GM19043 (cell line): ENCODE results near the gene LACRT.
"Not testable (repeated sequence)": the region's sequence is repeated elsewhere in the genome, so short reads cannot be mapped to it uniquely, and the experiment has no call there.

ENCODE experiments used
- ATAC-seq: cut with Tn5 transposase; IDR thresholded peaks from one replicate; pipeline ENCODE4 v1.9.1; 2021; ENCODE audit warnings: low read depth; ENCODE audit not compliant: unreplicated experiment

LACRT gene

GRCh38 chr12:54641089-54641488, 6.4 kb upstream of the LACRT start:
- no peak for ATAC-seq

DNA sequence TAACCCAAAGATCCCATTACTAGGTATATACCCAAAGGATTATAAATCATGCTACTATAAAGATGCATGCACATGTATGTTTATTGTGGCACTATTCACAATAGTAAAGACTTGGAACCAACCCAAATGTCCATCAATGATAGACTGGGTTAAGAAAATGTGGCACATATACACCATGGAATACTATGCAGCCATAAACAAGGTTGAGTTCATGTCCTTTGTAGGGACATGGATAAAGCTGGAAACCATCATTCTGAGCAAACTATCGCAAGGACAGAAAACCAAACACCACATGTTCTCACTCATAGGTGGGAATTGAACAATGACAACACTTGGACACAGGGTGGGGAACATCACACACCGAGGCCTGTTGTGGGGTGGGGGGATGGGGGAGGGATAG, 4.4 kb upstream of the LACRT start:
- not testable (repeated sequence) for ATAC-seq

- ATAC-seq: no peak
These were observed 2.5 kb downstream of the LACRT start for GRCh38 chr12:54631988-54632728.

- no peak for ATAC-seq
These were observed 3.1 kb downstream of the LACRT start for GRCh38 chr12:54631551-54631950.

GRCh38 chr12:54629925-54630324, 4.8 kb downstream of the LACRT start:
- no peak for ATAC-seq

GRCh38 chr12:54628186-54628846, 6.4 kb downstream of the LACRT start:
- no peak for ATAC-seq

DNA sequence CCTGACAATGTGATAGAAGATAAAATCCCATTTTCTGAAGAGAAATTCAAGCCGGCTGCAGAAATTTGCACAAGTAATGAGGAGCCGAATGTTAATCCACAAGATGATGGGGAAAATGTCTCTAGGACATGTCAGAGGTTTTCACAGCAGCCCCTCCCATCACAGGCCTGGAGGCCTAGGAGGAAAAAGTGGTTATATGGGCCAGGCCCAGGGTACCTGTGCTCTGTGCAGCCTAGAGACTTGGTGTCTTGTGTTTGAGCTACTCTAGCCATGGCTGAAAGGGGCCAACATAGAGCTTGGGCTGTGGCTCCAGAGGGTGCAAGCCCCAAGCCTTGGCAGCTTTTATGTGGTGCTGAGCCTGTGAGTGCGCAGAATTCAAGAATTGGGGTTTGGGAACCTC, 7.4 kb downstream of the LACRT start:
- ATAC-seq: no peak

GRCh38 chr12:54625598-54625997, 9.1 kb downstream of the LACRT start:
- ATAC-seq: no peak

- ATAC-seq: no peak
These were observed 10.1 kb downstream of the LACRT start for GRCh38 chr12:54624315-54625279.

GRCh38 chr12:54622463-54623183, 12.1 kb downstream of the LACRT start:
- ATAC-seq: no peak

DNA sequence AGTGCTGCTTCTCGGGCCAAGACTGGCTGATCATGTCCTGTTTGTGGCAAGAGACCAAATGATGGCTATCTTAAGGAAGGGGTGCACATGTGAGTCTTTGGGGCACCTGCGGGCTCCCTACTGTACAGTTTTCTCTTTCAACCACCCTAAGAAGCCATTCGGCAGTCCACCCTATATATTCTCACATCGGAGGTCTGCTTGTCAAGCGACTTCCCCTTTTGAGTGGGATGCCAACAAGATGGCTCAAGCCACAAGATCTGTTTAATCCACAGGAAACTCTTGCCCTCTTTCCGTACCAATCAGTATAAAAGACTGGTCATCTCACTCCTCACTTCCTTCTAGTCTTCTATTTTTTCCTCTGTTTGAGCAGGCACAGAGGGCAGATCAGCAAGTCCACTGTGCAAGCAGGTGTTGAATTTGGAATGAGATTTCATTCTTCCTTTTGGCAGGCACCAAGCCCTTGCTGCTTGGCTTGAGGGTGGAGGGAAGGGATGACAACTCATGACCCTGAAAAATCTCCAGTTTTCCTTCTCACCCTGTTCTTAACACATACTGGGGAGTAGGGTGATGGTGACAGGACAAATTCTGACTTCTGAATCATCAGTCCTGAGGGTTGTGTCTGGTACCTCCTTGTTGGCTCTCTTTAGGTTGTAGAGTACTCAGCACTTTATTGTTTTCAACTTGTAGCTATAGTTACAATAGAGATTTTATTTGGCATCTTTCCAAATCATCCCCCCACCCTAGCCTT, 17.6 kb downstream of the LACRT start:
- no peak for ATAC-seq

- no peak for ATAC-seq
These were observed 22.4 kb downstream of the LACRT start for GRCh38 chr12:54612225-54612750.

GRCh38 chr12:54611715-54612149, 23.0 kb downstream of the LACRT start:
- ATAC-seq: no peak

DNA sequence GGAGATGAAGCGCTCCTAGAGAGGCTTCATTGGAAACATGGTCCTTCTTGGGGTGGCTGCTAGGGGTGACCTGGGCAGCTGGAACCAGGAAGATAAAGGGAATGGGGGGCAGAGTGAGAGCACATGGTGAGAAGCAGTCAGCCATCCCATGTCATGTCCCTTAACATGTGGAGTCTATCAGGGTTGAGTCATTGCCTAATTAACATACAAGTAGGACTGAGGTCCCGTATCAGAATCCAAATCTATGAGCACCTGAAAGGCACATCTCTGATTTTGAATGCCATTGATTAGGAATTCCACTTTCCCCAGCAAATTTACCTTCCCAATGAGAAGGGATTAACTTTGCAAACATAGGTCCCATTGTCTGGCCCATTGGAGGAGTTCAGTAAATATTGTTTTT, 25.9 kb downstream of the LACRT start:
- no peak for ATAC-seq

DNA sequence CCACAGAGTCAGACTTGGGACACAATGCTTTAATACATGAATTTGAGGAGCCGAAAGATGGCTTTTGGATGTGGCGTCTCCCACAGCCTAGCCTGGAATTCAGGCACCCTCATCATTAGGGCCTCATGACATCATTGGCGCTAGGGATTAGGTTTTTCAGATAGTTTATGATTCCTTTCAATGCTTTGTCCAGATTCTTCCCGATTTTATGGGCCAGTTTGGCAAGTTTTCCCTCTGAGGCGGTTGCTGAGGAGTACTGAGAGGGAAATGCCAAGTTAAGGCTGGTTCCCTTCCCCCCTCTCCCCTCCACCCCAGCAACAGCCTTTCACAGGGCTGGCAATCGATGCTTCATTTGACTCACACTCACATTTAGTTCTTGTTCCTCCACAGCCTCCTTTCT, 26.5 kb downstream of the LACRT start:
- no peak for ATAC-seq

DNA sequence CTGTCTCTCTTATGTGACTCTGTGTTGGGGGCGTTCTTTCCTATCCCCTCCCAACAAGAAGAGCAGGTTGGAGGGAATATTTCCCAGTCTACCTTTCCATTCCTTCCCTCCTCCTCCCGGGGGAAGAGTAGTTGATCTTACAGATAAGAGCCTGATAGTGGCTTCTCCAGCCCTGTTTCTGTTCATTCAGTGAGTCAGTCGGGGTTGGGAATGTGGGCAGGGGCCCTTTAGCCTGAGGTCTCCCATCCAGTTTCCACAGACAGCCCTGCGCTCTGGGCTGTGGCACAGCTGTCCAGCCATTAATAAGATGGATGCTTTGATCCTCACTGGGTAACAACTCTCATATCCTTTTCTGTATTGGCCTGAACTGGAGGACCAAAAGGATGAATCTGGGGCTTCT, 28.1 kb downstream of the LACRT start:
- no peak for ATAC-seq

DNA sequence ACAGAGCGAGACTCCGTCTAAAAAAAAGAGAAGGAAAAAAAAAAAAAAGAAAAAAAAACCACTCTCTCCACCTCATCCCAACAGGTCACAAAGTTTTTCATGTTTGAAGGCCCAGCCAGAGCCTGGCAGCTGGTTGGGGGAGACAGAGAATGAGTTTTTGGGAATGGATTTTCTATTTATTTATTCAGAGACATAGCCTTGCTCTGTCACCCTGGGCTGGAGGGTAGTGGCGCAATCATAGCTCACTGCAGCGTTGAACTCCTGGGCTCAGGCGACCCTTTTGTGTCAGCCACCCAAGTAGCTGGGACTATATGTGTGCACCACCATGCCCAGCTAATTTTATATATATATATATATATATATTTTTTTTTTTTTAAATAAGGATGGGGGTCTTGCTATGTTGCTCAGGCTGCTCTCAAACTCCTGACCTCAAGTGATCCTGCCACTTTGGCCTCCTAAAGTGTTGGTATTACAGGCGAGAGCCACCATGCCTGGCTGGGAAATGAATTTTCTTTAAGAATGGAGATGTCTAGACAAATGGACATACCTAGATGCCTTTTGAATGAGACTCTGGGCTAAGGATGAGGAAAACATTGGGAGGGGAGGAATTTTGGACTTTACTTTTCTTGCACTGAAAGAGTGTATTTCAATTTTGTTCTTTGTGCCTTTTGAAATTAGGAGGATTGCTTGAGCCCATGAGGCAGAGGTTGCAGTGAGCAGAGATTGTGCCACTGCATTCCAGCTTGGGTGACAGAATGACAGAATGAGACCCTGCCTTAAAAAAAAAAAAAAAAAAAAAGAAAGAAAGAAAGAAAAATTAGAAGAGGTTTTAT, 29.3 kb downstream of the LACRT start:
- ATAC-seq: no peak

GRCh38 chr12:54604436-54604835, 30.3 kb downstream of the LACRT start:
- ATAC-seq: no peak

GRCh38 chr12:54603872-54604271, 30.8 kb downstream of the LACRT start:
- no peak for ATAC-seq
